HG03457 (cell line): ENCODE data around the gene LPP.

ENCODE experiments used
- ATAC-seq: cut with Tn5 transposase; IDR thresholded peaks from one replicate; pipeline ENCODE4 v1.9.1; 2021; ENCODE audit warnings: moderate number of reproducible peaks; ENCODE audit not compliant: unreplicated experiment

LPP gene

GRCh38 chr3:188842639-188843038 lies 688.7 kb downstream of the LPP start:
- no peak for ATAC-seq

GRCh38 chr3:188844096-188844495 lies 690.1 kb downstream of the LPP start:
- ATAC-seq, result no peak

DNA sequence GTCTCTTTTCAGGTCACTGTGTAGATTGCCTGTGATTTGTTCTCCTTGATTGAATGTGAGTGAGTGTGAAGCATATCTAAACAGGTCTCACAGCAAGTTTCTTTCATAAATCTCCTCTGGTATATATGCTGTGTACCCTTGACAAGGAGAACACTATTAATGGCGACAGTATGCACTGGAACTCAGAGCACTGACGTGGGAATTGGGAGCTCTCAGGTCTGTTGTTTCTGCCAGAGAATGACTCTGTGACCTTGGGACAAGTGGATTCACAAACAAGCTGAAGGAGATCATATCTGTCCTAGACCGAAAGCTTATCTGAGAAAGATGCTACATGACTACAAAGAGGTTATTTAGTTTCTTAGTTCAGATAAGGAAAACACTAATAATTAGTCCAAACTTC lies 691.6 kb downstream of the LPP start:
- no peak for ATAC-seq

DNA sequence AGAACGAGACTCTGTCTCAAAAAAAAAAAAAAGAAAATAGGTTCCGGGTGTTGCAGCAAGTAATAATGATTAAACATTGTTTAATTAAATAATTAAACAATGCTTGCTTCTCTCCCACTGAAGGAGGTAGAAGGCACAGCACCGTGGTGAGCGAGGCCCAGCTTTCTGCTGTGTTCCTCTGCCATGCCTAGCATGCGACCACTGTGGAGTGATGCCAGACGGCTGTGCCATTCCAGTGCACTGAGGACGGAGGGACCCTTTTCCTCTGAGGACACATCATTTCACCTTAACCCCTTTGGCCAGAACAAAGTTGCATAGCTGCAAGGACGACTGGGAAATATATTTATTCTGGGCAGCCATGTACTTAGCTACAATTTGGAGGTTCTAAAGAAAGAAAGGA lies 695.0 kb downstream of the LPP start:
- ATAC-seq, result no peak

- no peak for ATAC-seq
Measured at GRCh38 chr3:188853856-188854771, 700.2 kb downstream of the LPP start.

- ATAC-seq, result no peak
Measured at GRCh38 chr3:188854772-188855149, 700.8 kb downstream of the LPP start.

GRCh38 chr3:188855675-188856074 lies 701.7 kb downstream of the LPP start:
- ATAC-seq, result no peak

DNA sequence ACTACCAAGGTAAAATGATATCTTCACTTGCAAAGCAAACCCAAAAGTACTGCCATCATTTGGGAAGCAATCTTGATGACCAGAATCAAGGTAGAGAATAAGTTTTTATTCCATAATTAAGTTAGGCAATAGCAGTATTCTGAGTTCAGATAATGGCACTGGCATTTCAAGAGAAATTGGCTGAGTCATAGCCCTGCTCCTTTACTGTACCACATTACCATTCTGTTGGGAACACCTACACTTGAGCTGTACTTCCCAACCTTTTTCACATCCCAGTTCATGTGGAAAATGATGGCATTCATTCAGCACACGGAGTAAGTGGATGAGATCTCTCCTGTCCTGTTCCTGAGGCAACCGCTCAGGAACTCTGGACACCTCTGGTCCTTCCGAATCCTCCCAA lies 706.2 kb downstream of the LPP start:
- no peak for ATAC-seq

DNA sequence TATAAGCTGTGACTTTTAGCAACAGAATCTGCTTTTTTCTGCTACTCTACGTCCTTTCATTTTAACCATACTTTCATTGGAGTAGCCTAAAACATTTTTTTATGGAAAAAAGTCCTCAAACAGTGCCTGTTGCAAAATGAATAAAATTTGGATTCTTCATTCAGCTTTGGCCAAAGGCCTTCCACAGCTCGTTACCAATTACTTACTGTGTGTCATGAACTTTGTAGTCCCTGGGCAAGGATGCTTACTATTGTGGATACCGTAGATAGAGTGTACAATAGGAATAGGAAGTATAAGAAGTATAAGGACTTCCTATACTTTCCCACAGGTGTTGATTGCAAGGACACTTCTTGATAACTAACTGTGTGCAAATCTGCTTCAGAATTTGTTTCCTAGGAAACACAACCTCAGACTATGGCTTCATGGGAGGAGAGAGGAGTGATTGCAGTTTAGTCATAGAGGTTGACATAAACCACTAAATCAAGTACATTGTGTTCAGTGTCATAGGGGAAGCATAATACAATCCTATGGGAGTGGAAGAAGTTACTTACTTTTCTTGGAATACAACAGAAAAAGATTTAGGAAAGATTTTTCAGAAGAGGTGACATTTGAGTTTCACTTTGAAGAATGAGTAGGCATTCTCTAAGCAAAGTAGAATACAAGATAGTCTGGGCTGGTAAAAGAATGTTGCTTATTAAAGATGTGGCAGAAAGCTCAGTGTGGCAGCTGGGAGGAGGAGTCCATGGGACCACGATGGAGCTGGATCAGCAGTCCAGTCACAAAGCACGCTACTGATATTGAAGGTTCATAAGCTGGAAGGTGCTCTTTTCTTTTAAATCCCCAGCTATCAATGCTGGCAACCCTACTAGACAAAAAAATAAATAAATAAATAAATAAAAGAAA lies 708.1 kb downstream of the LPP start:
- no peak for ATAC-seq

DNA sequence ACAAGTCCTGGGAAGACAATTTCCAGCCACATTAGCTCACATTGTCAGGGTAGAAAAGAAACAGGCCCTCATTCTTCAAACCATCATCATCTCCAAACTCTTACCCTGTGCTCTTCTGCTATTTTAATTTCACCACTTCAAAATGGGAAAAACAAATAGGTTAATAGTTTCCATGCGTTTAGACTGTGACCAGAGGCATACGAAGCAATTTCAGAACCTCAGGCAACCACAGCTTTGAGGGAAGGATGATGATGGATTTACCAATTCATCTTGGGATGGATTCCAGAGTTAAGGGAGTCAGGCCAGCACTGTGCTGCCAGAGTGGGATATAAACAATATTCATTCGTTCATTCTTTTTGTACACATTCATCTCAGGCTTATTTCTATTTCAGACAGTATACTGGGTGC lies 710.0 kb downstream of the LPP start:
- ATAC-seq, result no peak

DNA sequence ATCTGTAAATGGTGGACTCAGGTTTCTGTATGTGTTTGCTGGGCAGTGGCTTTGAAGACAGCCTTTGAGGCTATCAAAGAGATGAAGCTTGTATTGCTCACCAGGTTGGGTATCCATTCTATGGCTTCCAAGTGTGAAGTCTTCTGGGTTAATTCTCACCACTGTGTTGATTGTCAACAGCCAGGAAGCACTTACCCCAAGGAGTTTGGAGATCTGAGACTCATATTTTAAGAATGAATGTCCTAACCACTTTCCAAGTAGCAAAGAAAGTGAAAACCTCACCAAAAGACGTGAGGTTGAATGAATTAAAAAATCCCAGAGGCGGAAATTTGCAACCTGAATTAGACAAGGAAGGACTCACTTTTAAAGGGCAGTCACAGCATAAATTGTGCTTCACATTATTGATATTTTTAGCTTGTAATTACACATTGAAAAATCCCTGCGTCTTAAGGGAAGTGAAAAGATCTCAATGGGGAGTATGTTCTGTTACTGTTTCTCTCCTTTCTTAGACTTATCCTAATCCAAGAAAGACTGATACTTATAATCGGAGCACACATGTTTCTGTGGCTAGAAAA lies 713.8 kb downstream of the LPP start:
- no peak for ATAC-seq

DNA sequence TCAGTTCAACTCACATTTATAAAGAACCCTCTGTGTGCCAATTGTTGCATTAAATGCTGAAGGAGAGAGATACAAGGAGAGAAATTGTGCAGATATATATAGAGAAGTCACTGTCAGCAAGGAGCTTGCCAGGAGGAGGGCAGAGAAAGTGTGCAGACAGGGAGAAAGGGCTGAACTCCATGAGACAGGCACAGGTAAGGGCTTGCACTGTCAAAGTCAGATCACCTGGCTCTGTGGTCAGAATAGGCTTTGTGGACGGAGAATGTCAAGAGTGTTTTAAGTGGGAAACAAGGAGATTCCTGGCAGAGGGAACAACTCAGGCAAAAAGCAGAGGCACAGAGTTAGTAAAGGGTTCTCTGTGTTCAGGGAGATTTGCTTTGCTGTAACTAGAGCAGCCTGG lies 714.8 kb downstream of the LPP start:
- ATAC-seq, result no peak

- no peak for ATAC-seq
Measured at GRCh38 chr3:188869628-188870027, 715.7 kb downstream of the LPP start.

DNA sequence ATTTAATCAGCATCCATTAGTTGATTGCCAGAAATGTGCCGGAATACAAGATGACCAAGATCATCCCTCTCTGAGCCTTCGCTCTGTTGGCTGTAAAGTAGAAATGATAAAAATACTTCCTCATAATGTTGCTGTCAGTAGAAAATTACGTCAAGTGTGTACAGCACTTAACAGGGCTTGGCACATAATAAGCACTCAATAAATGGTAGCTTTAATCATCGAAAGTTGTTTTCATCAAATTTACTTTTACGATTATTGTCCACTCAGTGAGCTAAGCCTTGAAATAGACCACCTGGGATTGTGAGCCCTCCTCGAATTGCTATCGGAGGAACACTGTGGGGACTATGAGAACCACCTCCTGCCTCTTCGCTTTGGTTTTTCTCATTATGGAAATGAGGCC lies 716.5 kb downstream of the LPP start:
- no peak for ATAC-seq

DNA sequence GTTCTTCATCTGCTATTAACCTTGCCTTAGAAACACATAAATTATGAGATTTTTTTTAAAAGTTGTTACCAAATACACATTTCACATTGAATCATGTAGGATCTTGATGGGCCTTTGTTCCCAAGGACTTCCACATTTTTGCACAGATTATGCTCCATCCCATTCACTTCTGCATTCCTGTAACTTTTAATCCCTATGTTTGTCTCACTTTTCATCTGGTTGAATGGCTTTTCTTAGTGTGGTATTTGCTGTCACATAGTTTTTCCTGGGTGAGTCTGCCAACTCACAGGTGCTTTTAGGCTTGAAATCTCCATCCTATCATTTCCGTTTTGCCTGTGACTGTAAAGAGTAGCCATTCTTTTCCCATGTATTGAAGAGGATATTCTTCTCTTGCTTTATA lies 720.6 kb downstream of the LPP start:
- no peak for ATAC-seq

- ATAC-seq, result no peak
Measured at GRCh38 chr3:188875413-188875812, 721.5 kb downstream of the LPP start.

GRCh38 chr3:188876370-188876769 lies 722.4 kb downstream of the LPP start:
- ATAC-seq, result no peak

DNA sequence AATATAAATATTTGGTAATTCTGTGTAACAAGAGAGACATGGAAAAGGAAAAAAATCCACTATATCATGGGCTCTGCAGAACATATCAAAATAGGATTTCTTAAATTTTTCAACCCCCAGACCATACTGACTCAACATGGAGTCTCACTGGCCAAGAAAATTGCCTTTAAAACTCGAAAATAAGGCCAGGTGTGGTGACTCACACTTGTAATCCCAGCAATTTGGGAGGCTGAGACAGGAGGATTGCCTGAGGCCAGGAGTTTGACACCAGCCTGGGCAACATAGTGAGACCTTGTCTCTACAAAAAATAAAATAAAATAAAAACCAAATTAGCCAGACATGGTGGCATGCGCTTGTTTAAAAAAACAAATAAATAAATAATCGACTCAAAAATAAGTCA lies 723.4 kb downstream of the LPP start:
- ATAC-seq, result no peak

GRCh38 chr3:188878076-188878475 lies 724.1 kb downstream of the LPP start:
- ATAC-seq, result no peak

DNA sequence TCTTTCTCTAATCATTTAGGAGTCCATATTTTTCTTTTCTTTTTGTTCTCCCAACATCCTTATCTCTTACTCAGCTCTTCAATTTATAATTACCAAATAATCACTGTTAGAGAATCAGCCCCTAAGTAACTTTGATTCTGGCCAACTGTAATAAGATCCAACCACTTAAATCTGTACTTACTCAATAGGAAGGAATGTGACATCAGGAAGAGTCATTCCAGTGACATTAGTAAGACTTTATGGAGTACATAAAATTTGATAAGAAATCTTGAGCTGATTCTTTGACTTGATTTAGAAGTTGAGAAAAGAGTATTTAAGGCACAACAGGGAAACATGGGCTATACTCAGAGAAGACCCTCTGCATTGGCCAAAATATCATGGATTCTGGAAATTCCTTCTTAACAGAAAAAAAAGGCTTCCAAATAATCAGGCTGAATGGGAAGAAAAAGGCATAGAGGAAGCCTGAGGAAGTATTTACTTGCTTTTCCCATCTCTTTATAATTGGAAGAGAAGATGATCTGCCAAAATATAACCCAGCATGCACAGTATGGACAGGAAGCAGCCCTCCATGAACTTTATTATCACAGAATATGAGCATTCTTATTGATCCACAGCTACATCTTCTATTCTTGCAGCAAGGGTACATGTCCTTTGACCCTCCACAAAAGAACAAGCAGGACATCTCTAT lies 728.1 kb downstream of the LPP start:
- no peak for ATAC-seq
